AG04449 (cell line): ENCODE measurements around the gene LRSAM1.

ENCODE experiments used
- CTCF ChIA-PET: fragments of 350-600 bp; formaldehyde crosslinking; extraction: SDS; loops from one replicate; lab custom pipeline; 2021; ENCODE audit warnings: antibody characterized with exemption; lab: Yijun Ruan, JAX
- POLR2A ChIA-PET: fragments of 400-600, 350-600 bp; formaldehyde crosslinking; extraction: SDS; loops from one replicate; lab custom pipeline; 2020; ENCODE audit warnings: antibody characterized with exemption, inconsistent platforms; lab: Yijun Ruan, JAX
- DNase-seq: peaks from one replicate; pipeline ENCODE4 v3.0.0-alpha.2; 2010; ENCODE audit warnings: low read depth, low spot score
- H3K4me3 ChIP-seq: 2 replicates; pipeline ENCODE4 v1.5.1; 2011; ENCODE audit warnings: low read depth, mild to moderate bottlenecking, control low read depth, low read length
- CTCF ChIP-seq: IDR thresholded peaks from one replicate; pipeline ENCODE4 v1.5.1; 2011; ENCODE audit warnings: mild to moderate bottlenecking, moderate library complexity, low read length, control low read depth, inconsistent platforms; ENCODE audit not compliant: insufficient read depth; ENCODE audit errors: missing control alignments

The LRSAM1 gene

GRCh38 chr9:127550282-127550681 lies 99.0 kb downstream of the LRSAM1 start:
- POLR2A ChIA-PET, result no interaction called here
- no peak for DNase-seq
- TF ChIP-seq CTCF, result no peak
- CTCF ChIA-PET, result interaction anchor here (1.2 kb wide), 1 partner anchor 10 kb away, joined by 5 read pairs; no protein-coding TSS in a partner anchor
- no peak overlapping the region for H3K4me3 ChIP-seq

- POLR2A ChIA-PET, result no interaction called here
- TF ChIP-seq CTCF, result no peak
- no peak overlapping the region for H3K4me3 ChIP-seq
- CTCF ChIA-PET, result interaction anchor here (1.0 to 1.2 kb wide), 2 partner anchors 9 to 13 kb away, joined by 3 to 5 read pairs; no protein-coding TSS in a partner anchor
- DNase-seq, result no peak
Measured at GRCh38 chr9:127550751-127551150, 99.4 kb downstream of the LRSAM1 start.
